CD4-positive, alpha-beta T cell treated with Interleukin-15 for 1 hour (primary cell): ENCODE measurements around the gene RGPD8.
"Not testable (repeated sequence)": the region's sequence is repeated elsewhere in the genome, so short reads cannot be mapped to it uniquely, and the experiment has no call there.

Experiments used
- DNase-seq: peaks from one replicate; pipeline ENCODE4 v3.0.0-alpha.2; 2020

Gene RGPD8

DNA sequence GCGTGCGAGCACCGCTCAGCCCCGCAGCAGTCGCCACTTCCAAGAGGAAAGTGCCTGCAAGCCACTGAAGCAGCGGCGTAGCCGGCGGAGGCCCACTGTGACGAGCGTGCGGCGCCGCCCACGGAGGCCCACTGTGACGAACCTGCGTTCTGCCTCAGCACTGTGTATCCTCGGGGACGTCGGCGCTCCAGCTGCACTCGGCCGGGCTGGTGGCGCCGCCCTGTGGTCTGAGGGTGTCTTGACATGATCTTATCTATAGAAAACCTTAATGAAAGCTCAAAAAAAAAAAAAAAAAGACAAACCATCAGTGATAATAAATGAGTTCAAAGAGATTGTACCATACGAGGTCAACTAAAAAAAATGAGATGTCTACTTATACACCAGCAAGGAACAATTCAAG lies at the start of gene RGPD8:
Gene RGPD8, minus strand, starts transcription at position 166 of the 400 bp plus-strand sequence. CDS start 192 bp downstream, outside the sequence.
- peak; percentile 94 for DNase-seq

- no peak for DNase-seq
Observed at GRCh38 chr2:112483042-112483473, 49.6 kb upstream of the RGPD8 start.

DNA sequence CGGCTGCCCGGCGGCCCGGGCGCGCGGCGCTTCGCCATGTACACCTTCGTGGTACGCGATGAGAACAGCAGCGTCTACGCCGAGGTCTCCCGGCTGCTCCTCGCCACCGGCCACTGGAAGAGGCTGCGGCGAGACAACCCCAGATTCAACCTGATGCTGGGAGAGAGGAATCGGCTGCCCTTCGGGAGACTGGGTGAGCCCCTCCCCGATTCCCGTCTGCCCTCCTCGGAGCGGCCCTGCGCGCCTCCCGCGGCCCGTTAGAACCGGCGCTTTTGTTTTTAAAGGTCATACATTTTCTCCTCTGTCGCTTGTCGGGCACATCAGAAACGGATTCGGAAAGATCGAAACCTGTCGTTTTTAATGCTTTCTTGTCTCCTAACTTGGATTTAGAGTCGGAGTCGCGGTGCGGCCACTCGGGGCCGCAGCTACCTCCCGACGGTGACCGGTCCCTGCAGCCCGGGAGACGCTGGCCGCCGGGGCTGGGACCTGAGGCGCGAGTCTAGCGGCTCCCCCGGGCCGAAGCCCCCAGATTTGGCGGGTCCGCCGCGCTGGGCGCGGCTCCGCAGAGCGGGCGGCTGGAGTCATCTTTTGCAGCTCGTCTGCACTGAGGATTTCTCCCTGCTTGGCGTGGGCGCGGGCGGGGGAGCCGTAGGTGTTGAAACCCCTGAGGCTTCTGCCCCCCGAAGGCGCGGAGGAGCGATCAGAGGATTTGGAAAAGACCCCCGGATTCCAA lies 49.0 kb upstream of the RGPD8 start:
- DNase-seq: no peak

GRCh38 chr2:112481528-112482233 lies 48.2 kb upstream of the RGPD8 start, which contains the start of gene TTL:
TSS of gene TTL (plus strand) at chr2:112482156. CDS start at chr2:112482345, 189 bp downstream.
- DNase-seq: peak; percentile 74

GRCh38 chr2:112481050-112481527 lies 47.6 kb upstream of the RGPD8 start:
- DNase-seq: peak; percentile 81

- no peak for DNase-seq
Observed at GRCh38 chr2:112480530-112481049, 47.1 kb upstream of the RGPD8 start.

DNA sequence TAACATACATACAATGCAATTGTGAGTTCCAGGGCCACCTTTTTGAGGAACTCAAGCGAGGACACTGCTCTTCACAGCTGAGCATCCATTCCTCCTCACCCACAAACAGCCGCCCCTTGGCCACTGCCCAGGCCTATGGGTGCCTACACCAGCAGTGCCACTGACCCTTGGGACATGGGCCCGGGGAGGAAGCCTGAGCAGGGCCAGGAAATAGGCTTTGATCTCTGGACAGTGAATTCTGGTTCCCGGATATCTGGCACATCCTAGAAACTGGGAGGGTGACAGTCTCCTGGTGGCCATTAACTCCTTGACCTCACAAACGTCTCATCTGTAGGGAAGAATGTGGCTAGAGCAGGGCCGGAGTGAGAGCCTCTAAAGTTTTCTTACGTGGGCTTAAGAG lies 43.0 kb upstream of the RGPD8 start:
- DNase-seq: no peak

DNA sequence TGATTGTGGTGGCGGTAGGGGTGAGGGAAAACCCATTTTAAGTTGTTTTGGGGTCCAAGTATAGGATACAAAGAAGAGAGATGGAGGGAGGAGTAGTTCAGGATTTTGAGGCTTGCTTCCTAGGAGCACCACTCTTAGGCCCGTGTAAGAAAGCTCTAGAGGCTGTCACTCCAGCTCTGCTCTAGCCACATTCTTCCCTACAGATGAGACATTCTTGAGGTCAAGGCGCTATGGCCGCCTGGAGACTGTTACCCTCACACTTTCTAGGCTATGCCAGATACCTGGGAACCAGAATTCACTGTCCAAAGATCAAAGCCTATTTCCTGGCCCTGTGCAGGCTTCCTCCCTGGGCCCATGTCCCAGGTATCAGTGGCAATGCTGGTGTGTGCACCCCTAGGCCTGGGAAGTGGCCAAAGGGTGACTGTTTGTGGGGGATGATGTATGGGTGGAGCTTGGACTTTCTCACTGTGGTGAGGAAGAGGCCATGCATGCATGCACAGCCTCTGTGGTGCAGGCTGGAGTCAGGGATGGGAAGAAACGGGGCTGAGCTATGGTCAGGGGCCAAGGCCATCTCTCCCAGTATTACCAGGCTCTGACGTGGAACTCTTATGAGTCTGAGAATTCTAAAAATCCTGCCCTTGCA lies 41.5 kb upstream of the RGPD8 start:
- no peak for DNase-seq

DNA sequence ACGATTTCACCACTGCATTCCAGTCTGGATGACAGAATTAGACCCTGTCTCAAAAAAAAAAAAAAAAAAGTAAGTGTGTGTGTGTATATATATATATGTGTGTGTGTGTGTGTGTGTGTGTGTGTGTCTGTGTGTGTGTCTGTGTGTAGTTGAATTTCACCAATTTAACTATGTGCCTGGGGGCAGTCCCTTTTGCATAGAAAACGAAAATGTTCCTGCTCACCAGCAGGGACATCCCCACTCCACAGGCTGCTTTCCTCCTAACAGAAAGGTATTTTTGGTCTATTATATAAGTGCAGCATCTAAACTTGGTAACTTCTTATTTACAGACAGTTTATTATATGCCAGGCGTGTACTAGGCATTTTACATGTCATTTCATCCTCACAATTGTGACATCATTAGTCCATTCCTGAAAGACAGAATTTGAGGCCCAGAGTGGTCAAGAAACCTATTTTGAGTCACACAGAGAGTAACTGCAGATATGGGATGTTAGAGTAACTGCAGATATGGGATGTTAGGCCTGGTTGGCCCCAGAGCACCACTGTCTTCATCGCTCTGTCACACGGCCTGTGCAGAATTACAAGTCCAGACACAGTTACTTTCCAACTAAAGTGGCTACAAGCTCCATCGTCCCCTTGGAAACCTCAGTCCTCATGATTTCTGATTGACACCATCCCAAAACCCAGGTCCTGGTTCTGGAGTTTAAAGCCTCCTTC lies 39.3 kb upstream of the RGPD8 start:
- no peak for DNase-seq

DNA sequence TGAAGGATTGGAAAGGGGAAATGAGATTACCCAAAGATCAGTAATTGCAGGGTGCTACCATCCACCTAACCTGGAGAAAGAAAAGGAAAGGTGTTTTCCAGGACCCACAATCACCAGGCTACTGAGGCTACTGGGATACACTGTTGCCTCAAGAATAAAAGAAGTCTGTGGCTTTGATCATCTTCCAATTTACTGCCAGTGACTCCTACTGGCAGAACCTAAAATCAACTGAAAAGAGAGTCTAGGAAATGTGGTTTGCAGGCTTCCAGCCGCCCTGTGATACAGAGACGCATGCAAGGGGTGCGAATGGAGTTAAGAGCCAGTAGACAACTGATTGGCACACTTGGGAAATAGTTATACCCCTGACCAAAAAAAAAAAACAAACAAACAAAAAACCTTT lies 31.9 kb upstream of the RGPD8 start:
- DNase-seq: no peak

DNA sequence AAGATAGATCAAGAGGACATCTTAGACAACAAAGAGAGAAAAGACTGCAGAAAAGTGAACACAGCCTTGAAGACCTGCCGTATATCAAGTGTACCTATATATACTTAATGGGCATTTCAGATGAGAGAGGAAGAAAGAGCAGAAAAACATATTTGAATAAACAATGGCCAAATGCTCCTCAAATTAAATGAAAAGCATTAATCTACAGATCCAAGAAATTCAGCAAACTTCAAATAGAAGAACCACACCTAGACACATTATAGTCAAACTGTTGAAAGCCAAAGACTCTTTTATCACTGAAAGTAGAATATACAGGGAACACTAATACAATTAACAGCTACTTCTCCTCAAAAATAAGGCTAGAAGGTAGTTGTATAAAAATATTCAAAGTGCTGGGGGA lies 29.8 kb upstream of the RGPD8 start:
- no peak for DNase-seq

- no peak for DNase-seq
Observed at GRCh38 chr2:112462178-112462577, 28.7 kb upstream of the RGPD8 start.

DNA sequence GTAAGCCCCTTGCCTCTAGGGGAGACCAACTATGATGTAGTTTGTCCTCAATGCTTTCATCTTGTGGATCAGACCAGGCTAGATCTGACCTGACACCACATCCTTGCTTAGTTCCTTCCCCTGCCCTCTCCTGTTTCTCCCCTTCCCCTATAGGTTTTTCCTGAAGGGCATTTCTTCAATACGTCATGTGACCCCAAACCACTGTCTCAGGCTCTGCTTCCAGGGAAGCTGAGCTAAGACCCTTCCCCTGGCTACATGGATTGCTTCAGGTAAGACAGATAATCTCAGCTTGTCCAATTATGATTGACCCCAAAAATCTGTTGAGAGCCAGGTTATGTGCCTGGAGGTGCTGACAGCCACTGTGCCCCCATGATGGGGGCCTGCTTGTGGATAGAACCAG lies 25.9 kb upstream of the RGPD8 start:
- DNase-seq: no peak

GRCh38 chr2:112454586-112454985 lies 21.1 kb upstream of the RGPD8 start:
- DNase-seq: no peak

- DNase-seq: no peak
Observed at GRCh38 chr2:112451317-112451716, 17.9 kb upstream of the RGPD8 start.

DNA sequence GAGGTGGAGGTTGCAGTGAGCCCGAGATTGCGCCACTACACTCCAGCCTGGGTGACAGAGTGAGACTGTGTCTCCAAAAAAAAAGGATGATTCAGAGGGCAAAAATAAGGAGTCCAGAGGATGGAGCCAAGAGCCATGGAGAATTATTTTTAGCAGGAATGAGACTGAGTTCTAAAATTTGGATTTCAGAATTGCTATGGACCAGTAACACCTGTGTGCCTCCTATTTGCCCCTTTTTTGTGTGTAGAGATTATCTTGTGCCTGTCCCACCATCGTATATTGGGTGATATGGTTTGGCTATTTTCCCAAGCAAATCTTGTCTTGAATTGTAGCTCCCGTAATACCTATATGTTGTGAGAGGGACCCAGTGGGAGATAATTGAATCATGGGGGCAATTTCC lies 16.4 kb upstream of the RGPD8 start:
- DNase-seq: no peak

DNA sequence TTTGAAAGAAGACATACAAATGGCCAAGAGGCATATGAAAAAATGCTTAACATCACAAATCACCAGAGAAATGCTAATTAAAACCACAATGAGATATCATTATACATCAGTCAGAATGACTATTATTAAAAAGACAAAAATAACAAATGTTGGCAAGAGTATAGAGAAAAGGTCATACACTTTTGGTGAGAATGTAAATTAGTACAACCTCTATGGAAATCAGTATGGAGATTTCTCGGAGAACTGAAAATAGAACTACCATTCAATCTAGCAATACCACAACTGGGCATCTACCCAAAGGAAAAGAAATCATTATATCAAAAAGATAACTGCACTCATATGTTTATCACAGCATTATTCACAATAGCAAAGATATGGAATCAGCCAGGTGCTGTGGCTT lies 10.8 kb upstream of the RGPD8 start:
- DNase-seq: not testable (repeated sequence)

GRCh38 chr2:112438603-112439261 lies 5.3 kb upstream of the RGPD8 start:
- not testable (repeated sequence) for DNase-seq

DNA sequence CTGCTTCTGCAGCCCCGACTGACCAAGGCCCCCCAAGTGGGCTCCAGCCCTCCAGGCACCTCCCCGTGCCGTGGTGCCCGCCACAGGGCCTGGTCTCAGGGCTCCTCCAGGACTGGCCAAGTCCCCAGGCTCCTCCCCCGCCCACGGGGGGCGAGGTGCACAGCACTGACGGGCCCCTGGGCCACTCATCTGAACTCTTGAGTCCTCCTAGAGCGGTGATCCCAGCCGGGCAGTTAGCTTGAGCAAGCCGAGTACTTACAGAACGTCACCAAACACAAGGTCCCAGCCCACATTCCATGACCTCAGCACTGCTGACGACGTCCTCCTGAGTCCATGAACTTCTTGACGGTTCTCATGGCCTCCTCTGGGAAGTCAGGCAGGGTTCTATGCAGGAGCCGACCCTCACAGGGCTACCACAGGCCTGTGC lies 4.0 kb upstream of the RGPD8 start:
- DNase-seq: not testable (repeated sequence)

- DNase-seq: not testable (repeated sequence)
Observed at GRCh38 chr2:112436993-112437392, 3.5 kb upstream of the RGPD8 start.

GRCh38 chr2:112435716-112436431 lies 2.4 kb upstream of the RGPD8 start:
- not testable (repeated sequence) for DNase-seq
